Smooth muscle cell of the brain vasculature (primary cell): ENCODE measurements around the gene MRPL20.
"Not testable (repeated sequence)": the region's sequence is repeated elsewhere in the genome, so short reads cannot be mapped to it uniquely, and the experiment has no call there.

Source experiments
- DNase-seq: peaks from one replicate; pipeline ENCODE4 v3.0.0-alpha.2; 2012; ENCODE audit warnings: low read depth, low spot score

MRPL20 gene

DNA sequence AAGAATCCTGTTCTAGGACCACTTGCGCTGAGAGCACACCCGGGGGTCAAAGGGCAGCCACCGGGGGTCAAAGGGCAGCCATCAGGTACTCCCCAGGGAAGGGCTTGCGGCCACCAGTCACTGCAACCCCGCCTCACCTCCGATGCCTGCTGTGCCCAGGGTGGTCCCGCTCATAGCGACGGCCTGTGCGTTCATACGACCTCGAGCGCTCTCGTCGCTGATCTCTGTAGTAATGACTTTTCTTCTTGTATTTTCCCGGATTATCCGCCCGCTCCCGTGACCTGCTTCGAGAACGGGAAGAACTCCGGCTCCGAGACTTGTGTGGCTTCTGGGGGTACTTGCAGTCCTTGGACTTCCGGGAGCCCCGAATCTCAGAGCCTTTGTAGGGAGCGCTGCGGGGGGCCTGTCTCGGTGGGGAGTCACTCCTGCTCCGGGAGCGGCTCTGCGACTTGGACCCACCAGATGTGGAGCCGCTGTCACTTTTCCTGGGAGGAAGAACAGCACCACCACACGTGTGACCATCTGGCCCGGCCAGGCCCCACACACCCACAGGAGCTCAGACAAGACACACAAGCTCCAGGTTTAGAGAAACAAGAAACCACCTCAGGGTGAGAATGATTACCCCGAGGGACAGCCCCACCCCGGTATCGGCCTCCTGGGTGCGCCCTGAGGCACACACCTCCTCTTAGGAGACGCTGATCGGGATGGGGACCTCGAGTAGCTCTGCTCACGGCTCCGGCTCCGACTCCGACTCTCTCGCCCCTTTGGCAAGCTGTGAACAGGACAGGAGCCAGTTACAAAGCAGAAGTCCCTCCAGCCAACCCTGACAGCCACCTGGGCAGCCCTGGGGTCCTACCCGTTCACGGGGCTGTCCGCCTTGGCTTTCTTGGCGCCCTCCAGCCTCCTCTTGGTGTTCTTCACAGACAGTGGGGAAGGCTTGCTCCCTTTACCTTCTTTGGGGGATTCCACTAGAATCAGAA lies 19.7 kb downstream of the MRPL20 start:
- no peak for DNase-seq

DNA sequence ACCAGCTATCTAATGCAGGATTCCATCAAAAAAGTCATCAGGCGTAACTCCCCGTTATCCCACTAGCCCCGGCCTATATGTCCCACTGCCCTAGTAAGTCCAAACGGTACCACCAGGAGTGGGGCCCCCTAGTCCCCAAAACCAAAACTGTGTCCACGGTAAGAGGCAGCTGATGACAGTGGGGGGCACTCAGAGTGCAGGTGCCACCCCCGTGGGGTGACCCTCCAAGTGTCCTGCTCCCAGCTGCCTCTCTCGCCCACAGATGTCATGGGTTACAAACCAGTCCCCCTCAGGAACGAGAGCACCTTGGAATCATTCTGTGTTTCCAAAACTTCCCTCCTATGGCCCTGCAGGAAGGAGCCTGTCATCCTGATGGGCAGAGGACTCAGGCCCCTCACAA lies 21.2 kb downstream of the MRPL20 start:
- DNase-seq: no peak

DNA sequence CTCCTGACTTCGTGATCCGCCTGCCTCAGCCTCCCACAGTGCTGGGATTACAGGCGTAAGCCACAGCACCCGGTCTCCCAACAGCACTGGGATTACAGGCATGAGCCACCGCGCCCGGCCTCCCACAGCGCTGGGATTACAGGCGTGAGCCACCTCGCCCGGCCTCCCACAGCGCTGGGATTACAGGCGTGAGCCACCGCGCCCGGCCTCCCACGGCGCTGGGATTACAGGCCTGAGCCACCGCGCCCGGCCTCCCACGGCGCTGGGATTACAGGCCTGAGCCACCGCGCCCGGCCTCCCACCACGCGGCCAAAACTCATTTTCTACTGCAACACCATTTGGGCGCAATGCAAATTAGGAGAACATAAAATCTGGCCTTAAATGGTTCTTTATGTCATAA lies 21.8 kb downstream of the MRPL20 start:
- not testable (repeated sequence) for DNase-seq

DNA sequence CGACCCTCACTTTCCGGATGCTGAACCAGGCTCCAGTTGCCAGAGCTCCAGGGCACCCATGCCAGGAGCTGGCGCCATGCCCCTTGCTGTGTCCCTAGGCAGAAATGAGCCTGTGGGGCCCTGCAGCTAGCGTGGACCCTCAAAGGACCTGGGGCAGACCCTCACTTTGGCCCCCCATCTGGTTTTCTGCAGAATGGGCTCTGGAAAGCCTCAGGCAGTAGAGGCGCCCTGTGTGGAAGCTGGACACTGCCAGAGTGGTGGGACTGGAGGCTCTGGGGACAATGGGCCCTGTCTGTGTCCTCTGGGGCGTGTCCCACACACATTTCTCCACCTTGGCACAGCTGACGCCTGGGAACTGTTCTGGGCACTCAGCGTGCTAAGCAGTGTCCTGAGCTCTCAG lies 25.8 kb downstream of the MRPL20 start:
- DNase-seq: no peak

DNA sequence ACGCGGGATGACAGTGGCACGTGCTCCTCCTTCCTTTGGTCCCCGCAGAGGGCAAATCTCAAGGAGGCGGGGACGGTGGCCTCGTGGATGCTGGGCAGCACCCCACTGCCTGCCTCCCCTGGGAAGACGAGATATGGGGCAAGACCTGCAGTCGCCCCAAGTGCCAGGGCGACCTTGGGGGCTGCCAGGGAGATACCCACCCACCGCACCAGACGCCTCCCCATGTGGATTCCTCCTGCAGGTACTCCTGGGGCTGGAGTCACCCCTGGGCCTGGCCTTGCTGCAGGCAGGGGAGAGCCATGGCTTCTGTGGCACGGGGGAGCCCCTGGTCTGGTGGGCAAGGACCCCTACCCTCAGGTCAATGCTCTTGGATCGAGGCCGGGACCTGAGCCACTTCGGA lies 26.2 kb downstream of the MRPL20 start:
- DNase-seq: no peak

DNA sequence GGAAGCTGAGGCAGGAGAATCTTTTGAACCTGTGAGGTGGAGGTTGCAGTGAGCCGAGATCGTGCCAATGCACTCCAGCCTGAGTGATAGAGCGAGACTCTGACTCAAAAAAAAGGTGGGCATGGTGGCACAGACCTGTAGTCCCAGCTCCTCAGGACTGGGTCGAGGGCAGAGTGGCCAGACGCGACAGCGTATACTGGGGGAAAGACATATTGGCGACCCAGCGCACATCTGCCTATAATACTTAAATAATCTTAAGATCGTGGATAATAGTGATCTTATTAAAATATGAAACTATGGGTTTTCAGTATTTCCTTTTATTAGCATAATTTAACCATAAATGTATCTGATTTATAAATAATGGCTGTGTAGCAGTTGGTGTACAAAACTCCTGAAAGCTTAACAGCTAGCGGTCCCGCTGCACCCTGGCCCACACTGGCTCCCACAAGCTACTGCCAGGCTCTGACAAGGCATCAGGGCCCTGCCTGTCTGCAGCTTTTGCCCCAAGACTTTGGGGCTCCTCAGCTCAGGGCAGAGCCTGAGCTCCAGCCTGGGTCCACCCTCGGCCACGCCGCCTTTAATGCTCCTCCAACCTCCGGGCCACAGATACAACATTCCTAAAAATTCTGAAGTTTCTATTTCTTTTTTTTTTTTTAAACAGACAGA lies 29.4 kb downstream of the MRPL20 start:
- DNase-seq: no peak

DNA sequence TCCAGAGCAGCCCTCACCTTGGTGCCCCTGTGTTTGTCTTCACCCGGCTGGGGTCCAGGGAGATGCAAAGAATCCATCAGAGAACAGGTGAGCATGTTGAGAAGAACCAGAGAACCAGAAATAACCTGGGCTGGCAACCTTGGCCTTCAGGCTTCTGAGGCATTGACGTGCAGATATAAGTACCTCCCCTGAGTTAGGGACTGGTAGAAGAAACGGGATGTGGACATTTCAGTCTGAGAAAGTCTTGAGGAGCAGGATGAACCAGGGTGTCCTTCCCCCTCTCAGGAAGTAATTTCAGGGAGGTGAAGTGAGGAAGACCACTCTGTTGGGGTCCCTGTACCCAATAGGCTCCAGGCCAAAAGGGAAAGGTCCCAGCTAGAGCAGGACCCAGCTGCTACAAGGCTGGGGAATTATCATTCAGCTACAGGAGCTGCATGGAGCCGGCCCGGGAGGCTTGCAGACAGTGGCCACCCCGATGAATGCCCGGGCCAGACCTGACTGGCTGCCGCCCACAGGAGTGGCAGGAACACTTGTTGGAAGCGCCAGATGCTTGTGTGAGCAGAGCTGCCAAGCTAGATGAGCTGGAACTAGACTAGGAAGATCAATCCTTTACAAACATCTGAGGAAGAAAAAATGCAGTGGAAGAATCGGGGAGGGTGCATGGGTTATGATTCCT lies 30.4 kb downstream of the MRPL20 start:
- DNase-seq: no peak

DNA sequence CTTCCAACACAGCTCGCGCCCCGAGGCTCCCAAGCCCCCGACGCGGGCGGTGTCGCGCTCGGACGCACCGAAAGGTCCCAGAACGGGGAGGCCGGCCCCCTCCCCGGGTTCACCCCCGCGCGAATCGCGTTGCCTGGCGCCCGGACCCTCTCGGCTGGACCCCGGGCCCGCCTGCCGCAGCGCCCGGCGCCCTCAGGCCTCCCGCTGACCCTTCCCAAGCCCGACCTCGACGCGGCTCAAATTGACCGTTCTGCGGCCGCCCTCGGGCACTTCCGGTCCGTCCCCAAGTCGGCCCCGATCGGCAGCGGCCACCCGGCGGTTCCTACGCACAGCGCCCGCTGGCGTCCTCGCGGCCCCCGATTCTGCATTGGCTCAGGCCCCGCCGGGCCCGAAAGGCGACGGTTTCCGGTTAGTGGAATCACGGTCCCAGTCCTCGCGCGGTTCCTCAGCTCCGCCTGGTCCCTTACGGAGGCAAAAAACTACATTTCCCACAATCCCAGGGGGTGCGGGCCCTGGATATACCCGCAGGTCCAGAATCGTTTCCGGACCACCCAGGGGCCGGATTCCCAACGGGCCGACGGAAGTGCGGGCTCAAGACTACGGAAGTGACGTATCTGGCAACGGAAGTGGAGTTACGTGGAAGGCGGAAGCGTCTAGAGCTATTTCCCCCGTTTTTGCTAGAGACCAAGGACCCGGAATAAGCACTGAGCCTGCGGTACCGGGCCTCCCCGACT lies 32.0 kb downstream of the MRPL20 start, which contains the start of gene AURKAIP1:
Gene AURKAIP1 (minus strand): TSS at position 279 of the 734 bp plus-strand sequence. CDS start 451 bp downstream, outside the sequence.
- DNase-seq: peak; percentile 100

DNA sequence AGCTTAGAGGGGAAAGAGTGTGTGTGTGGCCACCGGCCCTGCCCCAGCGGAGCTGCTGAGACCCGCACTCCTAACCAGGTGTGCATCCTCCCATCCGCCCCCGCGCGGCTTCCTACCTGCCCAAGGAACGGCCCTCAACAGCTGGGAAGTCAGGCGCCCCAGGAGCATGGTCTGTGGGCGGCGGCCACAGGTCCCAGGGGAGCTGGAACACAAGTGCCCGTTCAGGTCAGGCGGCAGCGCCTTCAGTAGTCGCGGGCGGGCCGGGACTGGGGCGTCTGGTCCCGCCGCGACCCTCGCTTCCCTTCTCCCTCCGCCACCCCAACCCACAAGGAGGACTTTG lies 32.5 kb downstream of the MRPL20 start:
- no peak for DNase-seq

DNA sequence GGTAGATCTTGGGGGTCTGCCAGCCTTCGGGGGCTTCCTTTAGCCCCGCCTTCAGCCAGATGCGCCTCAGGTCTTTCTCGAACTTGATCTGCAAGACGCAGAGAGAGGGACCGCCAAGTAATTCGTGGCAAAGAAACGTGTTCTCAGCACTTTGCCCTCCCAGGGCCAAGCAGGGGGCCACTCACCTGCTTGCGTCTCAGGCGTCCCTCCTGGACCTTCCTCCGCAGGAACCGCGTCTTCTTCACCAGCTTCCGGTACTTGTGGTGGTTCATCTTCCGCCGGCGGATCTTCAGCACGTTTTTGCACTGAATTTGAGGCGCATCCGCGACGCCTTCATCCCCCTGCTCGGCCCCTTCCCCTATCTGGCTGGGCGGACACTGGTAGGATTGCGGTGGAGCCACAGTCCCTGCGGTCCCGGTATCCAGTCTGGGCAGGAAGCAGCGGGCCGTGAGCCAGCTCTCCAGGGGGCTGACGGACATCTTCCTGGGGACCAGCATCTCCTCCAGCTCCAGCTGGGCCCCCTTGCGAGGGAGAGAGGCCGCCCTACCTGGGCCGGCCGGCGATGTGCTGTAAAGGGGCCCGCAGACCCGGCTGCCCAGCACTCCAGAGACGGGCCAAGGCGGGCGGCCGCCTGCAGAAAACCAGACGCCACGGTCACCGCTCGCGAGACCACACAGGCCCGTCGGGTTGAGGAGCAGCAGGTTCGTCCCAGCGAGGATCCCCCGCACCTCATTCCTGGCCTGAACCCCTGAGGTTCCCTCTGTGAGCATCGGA lies 33.1 kb downstream of the MRPL20 start:
- DNase-seq: no peak

DNA sequence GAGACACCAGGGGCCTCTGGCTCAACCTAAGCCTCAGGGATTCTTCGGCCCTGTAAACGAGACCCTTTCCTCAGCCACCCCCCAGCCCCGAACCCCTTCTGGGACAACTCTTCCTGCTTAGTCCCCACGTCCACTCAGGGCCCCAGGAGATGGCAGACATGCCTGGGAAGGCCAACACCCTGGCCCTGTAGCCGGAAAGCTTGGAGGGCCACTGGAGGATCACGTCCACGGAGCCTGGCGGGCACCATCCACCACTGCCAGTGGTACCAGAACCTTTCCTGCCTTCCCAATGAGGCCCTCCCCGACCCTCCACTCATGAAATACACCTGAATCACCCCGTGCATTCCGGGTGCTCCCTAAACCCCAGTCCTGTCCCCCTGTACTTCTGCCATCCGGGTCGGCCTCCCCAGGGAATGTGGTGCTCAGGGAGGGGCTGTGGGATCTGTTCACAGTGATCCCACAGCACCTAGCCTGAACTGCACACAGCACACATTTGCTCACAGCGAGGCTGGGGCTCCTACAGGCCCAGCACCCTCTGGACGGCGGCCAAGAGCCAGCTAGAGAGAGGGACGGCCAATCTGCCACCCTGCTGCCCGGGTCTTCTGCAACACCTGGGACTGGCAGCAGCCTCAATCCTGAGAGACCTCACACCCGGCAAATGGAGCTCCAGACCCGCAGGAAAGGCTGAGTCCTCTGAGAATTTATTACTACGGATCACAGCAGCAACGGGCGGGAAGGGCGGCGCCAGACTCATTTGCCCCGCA lies 33.9 kb downstream of the MRPL20 start:
- no peak for DNase-seq

DNA sequence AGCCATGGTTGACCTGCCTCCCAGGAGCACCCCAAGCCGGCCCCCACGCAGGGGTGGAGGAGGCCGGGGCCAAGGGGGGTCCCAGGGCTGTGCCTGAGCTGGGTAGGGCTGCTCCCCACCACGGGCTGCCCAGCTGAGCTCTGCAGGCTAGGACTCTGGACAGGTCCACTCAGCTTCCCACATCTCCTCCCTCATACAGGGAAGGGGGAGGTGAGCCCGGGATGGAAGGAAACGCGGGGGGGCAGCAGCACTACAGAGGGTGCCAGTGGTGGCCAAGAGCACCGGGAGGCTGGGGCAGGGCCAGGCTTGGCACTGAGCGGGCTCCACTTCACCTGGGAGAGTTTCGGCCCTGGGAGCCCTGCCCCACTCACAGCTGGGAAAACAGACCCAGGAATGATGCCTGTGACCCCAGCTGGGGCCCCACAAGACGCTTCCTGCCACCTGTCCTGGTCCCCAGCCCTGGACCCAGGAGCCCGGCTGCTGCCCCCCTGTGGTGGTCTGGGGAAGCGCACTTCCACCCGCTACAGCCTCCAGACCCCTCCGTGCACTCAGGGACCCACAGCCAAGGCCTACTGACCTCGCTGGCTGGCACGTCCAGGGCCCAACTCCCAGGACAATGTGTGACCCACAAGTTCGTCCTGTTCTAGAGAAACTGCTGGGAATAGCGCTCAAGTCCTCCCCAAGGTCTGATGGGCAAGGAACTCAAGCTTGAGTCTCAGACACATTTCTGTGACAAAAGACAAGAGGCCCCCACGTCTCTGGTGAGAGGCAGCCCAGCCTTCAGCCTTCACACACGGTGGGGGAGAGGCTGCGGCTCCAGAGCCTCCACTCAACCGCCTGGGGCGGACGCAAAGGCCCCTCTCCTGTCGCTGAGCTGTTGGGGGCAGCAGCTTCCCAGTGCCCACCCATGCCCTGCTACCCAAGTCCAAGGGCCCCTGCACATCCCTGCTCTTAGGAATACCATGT lies 35.1 kb downstream of the MRPL20 start:
- no peak for DNase-seq

DNA sequence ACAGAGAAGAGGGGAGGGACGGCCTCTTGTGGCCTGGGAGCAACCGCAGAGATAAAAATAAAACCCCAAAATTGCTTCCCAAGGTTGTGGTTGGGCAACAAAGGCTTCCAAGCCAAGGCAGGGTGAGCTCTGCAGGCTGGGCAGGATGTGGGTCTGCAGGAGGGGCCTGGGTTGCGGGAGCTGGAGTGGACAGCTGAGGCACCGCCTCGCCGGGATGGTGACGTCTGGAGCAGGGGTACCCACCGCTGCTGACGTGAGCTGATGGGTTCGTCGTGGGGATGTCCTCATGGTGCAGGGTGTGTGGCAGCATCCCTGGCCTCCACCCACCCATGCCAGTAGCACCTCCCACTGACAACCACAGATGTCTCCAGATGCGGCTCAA lies 35.7 kb downstream of the MRPL20 start:
- DNase-seq: no peak

DNA sequence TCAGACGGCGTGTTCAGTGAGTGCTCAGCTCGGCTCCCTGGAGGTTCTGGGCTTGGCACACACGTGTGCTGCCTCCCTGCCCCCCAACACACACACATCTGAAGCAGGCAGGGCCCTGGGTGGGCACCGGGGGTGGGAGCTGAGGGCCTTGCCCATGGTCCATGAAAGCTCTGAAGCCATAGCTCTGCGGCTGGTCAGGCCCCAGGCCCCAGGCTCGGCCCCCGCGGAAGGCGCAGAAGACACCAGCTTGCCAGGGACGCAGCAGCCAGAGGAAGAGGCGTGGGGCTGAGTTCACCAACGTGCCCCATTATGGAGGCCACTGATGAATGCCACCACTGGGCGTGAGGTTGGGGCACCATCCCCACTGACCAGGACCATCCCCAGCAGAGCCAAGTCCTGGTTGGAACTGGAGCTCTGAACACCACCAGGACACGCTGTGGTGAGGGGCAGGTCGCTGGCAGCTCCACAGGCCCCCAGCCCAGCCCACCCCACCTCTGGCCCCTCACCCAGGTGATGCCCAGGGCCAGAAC lies 36.3 kb downstream of the MRPL20 start:
- DNase-seq: no peak

DNA sequence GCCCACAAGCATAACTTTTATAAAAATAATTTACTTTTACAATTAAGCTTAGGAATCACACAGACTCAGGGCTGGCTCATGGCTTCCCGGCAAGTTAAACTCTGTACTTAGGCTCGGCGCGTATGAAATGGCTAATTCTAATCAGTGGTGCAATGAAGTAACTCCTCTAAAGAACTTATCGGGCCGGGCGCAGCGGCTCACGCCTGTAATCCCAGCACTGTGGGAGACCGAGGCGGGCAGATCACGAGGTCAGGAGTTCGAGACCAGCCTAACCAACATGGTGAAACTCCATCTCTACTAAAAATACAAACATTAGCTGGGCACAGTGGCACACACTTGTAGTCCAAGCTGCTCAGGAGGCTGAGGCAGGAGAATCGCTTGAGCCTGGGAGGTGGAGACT lies 37.0 kb downstream of the MRPL20 start:
- not testable (repeated sequence) for DNase-seq

DNA sequence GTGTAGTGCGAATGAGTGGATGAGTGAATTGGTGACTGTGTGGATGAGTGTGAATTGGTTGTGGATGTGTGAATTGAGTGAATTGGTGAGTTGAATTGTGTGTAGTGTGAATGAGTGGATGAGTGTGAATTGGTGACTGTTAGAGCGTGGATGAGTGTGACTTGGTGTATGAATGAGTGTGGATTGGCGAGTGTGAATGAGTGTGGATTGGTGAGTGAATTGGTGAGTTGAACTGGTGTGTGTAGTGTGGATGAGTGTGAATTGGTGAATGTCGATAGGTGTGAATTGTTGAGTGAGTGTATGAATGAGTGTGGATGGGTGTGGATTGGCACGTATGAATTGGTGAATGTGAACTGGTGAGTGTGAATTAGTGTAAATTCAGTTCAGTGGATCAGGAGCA lies 39.8 kb downstream of the MRPL20 start:
- DNase-seq: no peak

DNA sequence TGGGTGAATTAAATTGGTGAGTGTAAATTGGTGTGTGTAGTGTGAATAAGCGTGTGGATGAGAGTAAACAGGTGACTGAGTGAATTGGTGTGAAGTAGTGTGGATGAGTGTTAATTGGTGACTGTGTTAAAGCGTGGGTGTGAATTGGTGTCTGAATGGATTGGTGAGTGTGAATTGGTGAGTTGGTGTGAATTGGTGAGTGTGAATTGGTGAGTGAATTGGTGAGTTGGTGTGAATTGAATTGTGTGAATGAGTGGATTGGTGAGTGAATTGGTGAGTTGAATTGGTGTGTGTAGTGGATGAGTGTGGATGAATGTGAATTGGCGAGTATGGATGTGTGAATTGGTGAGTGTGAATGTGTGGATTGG lies 40.4 kb downstream of the MRPL20 start:
- DNase-seq: no peak

DNA sequence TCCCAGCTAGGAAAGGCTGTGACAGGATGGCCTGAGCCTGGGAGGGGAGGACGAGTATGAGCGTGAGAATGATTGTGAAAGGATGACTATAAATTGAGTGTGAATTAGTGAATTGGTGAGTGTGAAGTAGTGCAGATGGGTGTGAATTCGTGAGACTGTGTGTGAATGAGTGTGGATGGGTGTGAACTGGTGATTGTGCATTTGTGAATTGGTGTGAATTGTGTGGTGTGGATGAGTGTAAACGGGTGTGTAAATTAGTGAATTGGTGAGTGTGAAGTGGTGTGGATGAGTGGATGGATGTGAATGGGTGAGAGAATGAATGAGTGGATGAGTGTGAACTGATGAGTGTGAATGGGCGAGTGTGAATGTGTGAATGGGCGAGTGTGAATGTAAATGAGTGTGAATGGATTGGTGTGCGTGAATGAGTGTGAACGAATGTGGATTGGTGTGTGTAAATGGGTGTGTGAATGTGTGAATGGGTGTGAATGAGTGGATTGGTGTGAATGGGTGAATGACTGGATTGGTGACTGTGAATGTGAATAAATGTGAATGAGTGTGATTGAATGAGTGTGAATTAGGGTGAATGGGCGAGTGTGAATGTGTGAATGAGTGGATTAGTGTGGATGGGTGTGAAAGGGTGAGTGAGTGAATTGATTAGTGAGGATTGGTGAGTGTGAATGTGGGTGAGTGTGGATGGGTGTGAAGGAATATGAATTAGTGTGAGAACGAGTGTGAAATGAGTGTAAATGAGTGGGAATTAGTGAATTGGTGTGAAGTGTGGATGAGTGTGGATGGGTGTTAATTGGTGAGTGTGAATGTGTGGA lies 41.0 kb downstream of the MRPL20 start:
- DNase-seq: no peak
